GM23338 (cell line): ENCODE results near the gene ATF6. TPM values are rescaled to one million over a fixed set of nuclear protein-coding genes. Genes with fewer than 3 reads are reported as not detected.

Experiments used
- ATAC-seq: fragments of 200-7000 bp; cut with Tn5 transposase; 3 replicates; pipeline ENCODE4 v1.9.1; 2020
- DNase-seq: peaks from one replicate; pipeline ENCODE4 v3.0.0-alpha.2; 2015; ENCODE audit warnings: low spot score
- H2AFZ ChIP-seq: fragments of 200-600 bp; sonication (generic); 2 replicates; pipeline ENCODE4 v1.8.0; 2016; ENCODE audit warnings: antibody characterized with exemption, mild to moderate bottlenecking, moderate library complexity
- H3F3A ChIP-seq: fragments of 200-600 bp; sonication (generic); replicated peaks from 2 replicates; pipeline ENCODE4 v1.8.0; 2017; ENCODE audit warnings: antibody characterized with exemption, mixed run types, low read depth
- H3K27ac ChIP-seq: fragments of 200-600 bp; sonication (generic); 2 replicates; pipeline ENCODE4 v1.6.1; 2016; ENCODE audit warnings: low read depth
- H3K27me3 ChIP-seq: fragments of 200-600 bp; sonication (generic); 2 replicates; pipeline ENCODE4 v1.8.0; 2016; ENCODE audit warnings: mild to moderate bottlenecking, mixed run types, moderate library complexity; ENCODE audit not compliant: insufficient read depth
- H3K36me3 ChIP-seq: fragments of 200-600 bp; sonication (generic); 2 replicates; pipeline ENCODE4 v1.8.0; 2016; ENCODE audit warnings: mild to moderate bottlenecking; ENCODE audit not compliant: insufficient read depth
- H3K4me1 ChIP-seq: fragments of 200-600 bp; sonication (generic); 2 replicates; pipeline ENCODE4 v1.8.0; 2016; ENCODE audit warnings: mild to moderate bottlenecking, moderate library complexity; ENCODE audit not compliant: insufficient read depth
- H3K4me2 ChIP-seq: fragments of 200-600 bp; sonication (generic); 2 replicates; pipeline ENCODE4 v1.7.1; 2017; ENCODE audit warnings: mixed run types
- H3K4me3 ChIP-seq: fragments of 200-600 bp; sonication (generic); 2 replicates; pipeline ENCODE4 v1.6.1; 2016; ENCODE audit warnings: mixed run types
- H3K79me2 ChIP-seq: fragments of 200-600 bp; sonication (generic); replicated peaks from 2 replicates; pipeline ENCODE4 v1.8.0; 2017; ENCODE audit warnings: mild to moderate bottlenecking; ENCODE audit not compliant: insufficient read depth
- H3K9me2 ChIP-seq: fragments of 200-600 bp; sonication (generic); 2 replicates; pipeline ENCODE4 v1.8.0; 2017; ENCODE audit not compliant: insufficient read depth
- H4K20me1 ChIP-seq: fragments of 200-600 bp; sonication (generic); replicated peaks from 2 replicates; pipeline ENCODE4 v1.8.0; 2017; ENCODE audit warnings: mild to moderate bottlenecking; ENCODE audit not compliant: insufficient read depth
- H3K27ac Mint-ChIP-seq: 2 replicates; pipeline ENCODE4 v1.8.0; 2020; ENCODE audit warnings: inconsistent platforms, mild to moderate bottlenecking, moderate library complexity, mixed read lengths
- H3K27me3 Mint-ChIP-seq: 3 replicates; pipeline ENCODE4 v1.8.0; 2022; ENCODE audit warnings: low read depth, mild to moderate bottlenecking, moderate library complexity, mixed read lengths, inconsistent platforms; ENCODE audit not compliant: insufficient read depth, poor library complexity
- H3K36me3 Mint-ChIP-seq: 3 replicates; pipeline ENCODE4 v1.8.0; 2021; ENCODE audit warnings: low read depth, mild to moderate bottlenecking, inconsistent platforms, moderate library complexity, mixed read lengths
- H3K4me1 Mint-ChIP-seq: 3 replicates; pipeline ENCODE4 v1.8.0; 2020; ENCODE audit warnings: mild to moderate bottlenecking, inconsistent platforms, mixed read lengths
- H3K4me3 Mint-ChIP-seq: 3 replicates; pipeline ENCODE4 v1.8.0; 2021; ENCODE audit warnings: moderate library complexity, mild to moderate bottlenecking, inconsistent platforms, mixed read lengths
- H3K9me3 Mint-ChIP-seq: 3 replicates; pipeline ENCODE4 v1.8.0; 2020; ENCODE audit warnings: moderate library complexity, mild to moderate bottlenecking, inconsistent platforms, mixed read lengths
- CREB1 ChIP-seq: fragments of 250-450 bp; sonication (Bioruptor Pico); IDR thresholded peaks from 2 replicates; pipeline ENCODE4 v1.5.0; 2020; ENCODE audit warnings: low read depth, mild to moderate bottlenecking, moderate library complexity
- CTCF ChIP-seq, 2 experiments: fragments of 200-600 bp in 1 of 2; sonication (generic) in 1 of 2; conservative IDR thresholded peaks; 2 replicates each; pipeline versions ENCODE4 v1.5.1 to v1.6.1; 2016 to 2017; ENCODE audit warnings: antibody characterized with exemption in 2 of 2, low read depth in 2 of 2, mild to moderate bottlenecking in 2 of 2, moderate library complexity in 1 of 2
- ETS1 ChIP-seq: IDR thresholded peaks from 2 replicates; pipeline ENCODE4 v1.6.1; 2016; ENCODE audit warnings: antibody characterized with exemption
- EZH2 ChIP-seq: fragments of 200-600 bp; sonication (generic); IDR thresholded peaks from one replicate; pipeline ENCODE4 v1.8.0; 2017; ENCODE audit warnings: antibody characterized with exemption, mild to moderate bottlenecking, low read depth; ENCODE audit not compliant: unreplicated experiment
- EZH2phosphoT487 ChIP-seq: fragments of 200-600 bp; sonication (generic); IDR thresholded peaks from one replicate; pipeline ENCODE4 v1.8.1; 2018; ENCODE audit warnings: antibody characterized with exemption; ENCODE audit not compliant: unreplicated experiment
- JUNB ChIP-seq: IDR thresholded peaks from one replicate; pipeline ENCODE4 v1.6.1; 2016; ENCODE audit warnings: antibody characterized with exemption; ENCODE audit not compliant: unreplicated experiment
- NANOG ChIP-seq: IDR thresholded peaks from 2 replicates; pipeline ENCODE4 v1.6.1; 2016; ENCODE audit warnings: antibody characterized with exemption, borderline replicate concordance
- POLR2AphosphoS5 ChIP-seq: IDR thresholded peaks from 2 replicates; pipeline ENCODE4 v1.6.1; 2016; ENCODE audit warnings: antibody characterized with exemption, low read depth
- REST ChIP-seq: IDR thresholded peaks from one replicate; pipeline ENCODE4 v1.6.1; 2018; ENCODE audit warnings: antibody characterized with exemption; ENCODE audit not compliant: unreplicated experiment
- STAT1 ChIP-seq: IDR thresholded peaks from one replicate; pipeline ENCODE4 v1.6.1; 2016; ENCODE audit warnings: antibody characterized with exemption; ENCODE audit not compliant: unreplicated experiment
- ZNF114 ChIP-seq: fragments of 250-450 bp; sonication (Bioruptor Pico); IDR thresholded peaks from 2 replicates; pipeline ENCODE4 v1.5.0; 2020; ENCODE audit warnings: mild to moderate bottlenecking, moderate library complexity
- ZNF331 ChIP-seq: fragments of 250-450 bp; sonication (Bioruptor Pico); IDR thresholded peaks from 2 replicates; pipeline ENCODE4 v1.5.0; 2020; ENCODE audit warnings: low read depth, mild to moderate bottlenecking, moderate library complexity
- polyA plus RNA-seq: library from polyadenylated mRNA; unstranded; fragments of >200 nt; fragmentation: Nextera tagmentation; extraction: Ambion mirVana; gene quantifications from 2 replicates; pipeline ENCODE4 v1.2.1, GENCODE V29; 2016
- total RNA-seq: library from RNA; depleted of rRNA; stranded (reverse); fragments of >200 nt; shearing (Covaris generic); gene quantifications from 2 replicates; pipeline ENCODE4 v1.2.3, GENCODE V29; 2014
- TF ChIP-seq, protein P1 (sequence below): fragments of 250-450 bp; sonication (Bioruptor Pico); IDR thresholded peaks from 2 replicates; pipeline ENCODE4 v1.5.0; 2020; ENCODE audit warnings: mild to moderate bottlenecking, moderate library complexity

ATF6 gene
- total and polyA plus RNA-seq, 2 experiments from 2014 or later, result 5.0 to 13.5 TPM

DNA sequence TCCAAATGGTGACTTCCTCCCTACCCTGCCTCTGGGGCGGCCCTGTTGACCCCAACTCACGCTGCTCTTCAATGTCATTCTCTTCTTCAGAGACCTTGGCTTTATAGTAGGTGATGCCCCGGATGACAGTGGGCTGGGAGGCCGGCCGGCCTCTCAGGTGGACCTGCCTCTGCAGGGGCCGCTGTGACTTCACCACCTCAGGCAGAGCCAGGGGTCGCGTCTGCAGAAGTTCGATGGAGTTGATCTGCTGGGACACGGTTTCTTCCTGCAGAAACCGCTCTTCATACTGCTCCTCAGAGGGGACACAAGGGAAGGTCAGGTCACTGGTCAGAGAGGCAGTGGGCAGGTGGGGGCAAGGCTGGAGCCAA is 233.9 kb downstream of the ATF6 start:
- DNase-seq, result no peak
- H3K27me3 ChIP-seq, result no peaks in the 10 kb centered on the region
- no peaks in the 10 kb centered on the region for H3F3A ChIP-seq
- H3K4me2 ChIP-seq, result no peak overlapping the region
- Mint-ChIP-seq H3K4me3 (no peak overlapping the region), H3K27ac (no peak overlapping the region), H3K36me3 (peaks cover 2% of the 10 kb centered on the region; the same call in 1 of the 3 replicates), H3K4me1 (peaks cover 6% of the 10 kb centered on the region; the same call in 2 of the 3 replicates), H3K27me3 (no peaks in the 10 kb centered on the region), H3K9me3 (no peaks in the 10 kb centered on the region)
- no peak overlapping the region for H3K4me3 ChIP-seq
- H3K4me1 ChIP-seq, result 0 out of 2 replicates have a peak, but pooled peaks cover 4% of the 10 kb centered on the region
- no peaks in the 10 kb centered on the region for H3K9me2 ChIP-seq
- no peak overlapping the region for H3K27ac ChIP-seq
- no peaks in the 10 kb centered on the region for H4K20me1 ChIP-seq
- no peak for ATAC-seq
- H2AFZ ChIP-seq, result no peak overlapping the region
- H3K36me3 ChIP-seq, result no peaks in the 10 kb centered on the region
- H3K79me2 ChIP-seq, result no peaks in the 10 kb centered on the region
- no peak for TF ChIP-seq EZH2phosphoT487
- TF ChIP-seq ZNF331, result no peak
- TF ChIP-seq STAT1, result no peak
- TF ChIP-seq NANOG, result no peak
- no peak for TF ChIP-seq EZH2
- no peak for TF ChIP-seq ETS1
- no peak for TF ChIP-seq CREB1
- TF ChIP-seq POLR2AphosphoS5, result no peak
- TF ChIP-seq JUNB, result no peak
- no peak for TF ChIP-seq ZNF114 (CRISPR knock-in tag)
- TF ChIP-seq, protein P1, sequence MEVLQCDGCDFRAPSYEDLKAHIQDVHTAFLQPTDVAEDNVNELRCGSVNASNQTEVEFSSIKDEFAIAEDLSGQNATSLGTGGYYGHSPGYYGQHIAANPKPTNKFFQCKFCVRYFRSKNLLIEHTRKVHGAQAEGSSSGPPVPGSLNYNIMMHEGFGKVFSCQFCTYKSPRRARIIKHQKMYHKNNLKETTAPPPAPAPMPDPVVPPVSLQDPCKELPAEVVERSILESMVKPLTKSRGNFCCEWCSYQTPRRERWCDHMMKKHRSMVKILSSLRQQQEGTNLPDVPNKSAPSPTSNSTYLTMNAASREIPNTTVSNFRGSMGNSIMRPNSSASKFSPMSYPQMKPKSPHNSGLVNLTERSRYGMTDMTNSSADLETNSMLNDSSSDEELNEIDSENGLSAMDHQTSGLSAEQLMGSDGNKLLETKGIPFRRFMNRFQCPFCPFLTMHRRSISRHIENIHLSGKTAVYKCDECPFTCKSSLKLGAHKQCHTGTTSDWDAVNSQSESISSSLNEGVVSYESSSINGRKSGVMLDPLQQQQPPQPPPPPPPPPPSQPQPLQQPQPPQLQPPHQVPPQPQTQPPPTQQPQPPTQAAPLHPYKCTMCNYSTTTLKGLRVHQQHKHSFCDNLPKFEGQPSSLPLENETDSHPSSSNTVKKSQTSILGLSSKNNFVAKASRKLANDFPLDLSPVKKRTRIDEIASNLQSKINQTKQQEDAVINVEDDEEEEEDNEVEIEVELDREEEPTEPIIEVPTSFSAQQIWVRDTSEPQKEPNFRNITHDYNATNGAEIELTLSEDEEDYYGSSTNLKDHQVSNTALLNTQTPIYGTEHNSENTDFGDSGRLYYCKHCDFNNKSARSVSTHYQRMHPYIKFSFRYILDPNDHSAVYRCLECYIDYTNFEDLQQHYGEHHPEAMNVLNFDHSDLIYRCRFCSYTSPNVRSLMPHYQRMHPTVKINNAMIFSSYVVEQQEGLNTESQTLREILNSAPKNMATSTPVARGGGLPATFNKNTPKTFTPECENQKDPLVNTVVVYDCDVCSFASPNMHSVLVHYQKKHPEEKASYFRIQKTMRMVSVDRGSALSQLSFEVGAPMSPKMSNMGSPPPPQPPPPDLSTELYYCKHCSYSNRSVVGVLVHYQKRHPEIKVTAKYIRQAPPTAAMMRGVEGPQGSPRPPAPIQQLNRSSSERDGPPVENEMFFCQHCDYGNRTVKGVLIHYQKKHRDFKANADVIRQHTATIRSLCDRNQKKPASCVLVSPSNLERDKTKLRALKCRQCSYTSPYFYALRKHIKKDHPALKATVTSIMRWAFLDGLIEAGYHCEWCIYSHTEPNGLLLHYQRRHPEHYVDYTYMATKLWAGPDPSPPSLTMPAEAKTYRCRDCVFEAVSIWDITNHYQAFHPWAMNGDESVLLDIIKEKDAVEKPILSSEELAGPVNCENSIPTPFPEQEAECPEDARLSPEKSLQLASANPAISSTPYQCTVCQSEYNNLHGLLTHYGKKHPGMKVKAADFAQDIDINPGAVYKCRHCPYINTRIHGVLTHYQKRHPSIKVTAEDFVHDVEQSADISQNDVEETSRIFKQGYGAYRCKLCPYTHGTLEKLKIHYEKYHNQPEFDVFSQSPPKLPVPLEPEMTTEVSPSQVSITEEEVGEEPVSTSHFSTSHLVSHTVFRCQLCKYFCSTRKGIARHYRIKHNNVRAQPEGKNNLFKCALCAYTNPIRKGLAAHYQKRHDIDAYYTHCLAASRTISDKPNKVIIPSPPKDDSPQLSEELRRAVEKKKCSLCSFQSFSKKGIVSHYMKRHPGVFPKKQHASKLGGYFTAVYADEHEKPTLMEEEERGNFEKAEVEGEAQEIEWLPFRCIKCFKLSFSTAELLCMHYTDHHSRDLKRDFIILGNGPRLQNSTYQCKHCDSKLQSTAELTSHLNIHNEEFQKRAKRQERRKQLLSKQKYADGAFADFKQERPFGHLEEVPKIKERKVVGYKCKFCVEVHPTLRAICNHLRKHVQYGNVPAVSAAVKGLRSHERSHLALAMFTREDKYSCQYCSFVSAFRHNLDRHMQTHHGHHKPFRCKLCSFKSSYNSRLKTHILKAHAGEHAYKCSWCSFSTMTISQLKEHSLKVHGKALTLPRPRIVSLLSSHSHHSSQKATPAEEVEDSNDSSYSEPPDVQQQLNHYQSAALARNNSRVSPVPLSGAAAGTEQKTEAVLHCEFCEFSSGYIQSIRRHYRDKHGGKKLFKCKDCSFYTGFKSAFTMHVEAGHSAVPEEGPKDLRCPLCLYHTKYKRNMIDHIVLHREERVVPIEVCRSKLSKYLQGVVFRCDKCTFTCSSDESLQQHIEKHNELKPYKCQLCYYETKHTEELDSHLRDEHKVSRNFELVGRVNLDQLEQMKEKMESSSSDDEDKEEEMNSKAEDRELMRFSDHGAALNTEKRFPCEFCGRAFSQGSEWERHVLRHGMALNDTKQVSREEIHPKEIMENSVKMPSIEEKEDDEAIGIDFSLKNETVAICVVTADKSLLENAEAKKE (CRISPR knock-in tag), result no peak
- TF ChIP-seq CTCF (conservative IDR thresholded peaks at IDR 0.05; ENCODE audit: low read depth in 2 of 2), result no peak
- TF ChIP-seq REST, result no peak
